ENCODE results near the gene RGS19. TPM values are rescaled to one million over a fixed set of nuclear protein-coding genes. Genes with fewer than 3 reads are reported as not detected.

The RGS19 gene
- total RNA-seq, 1 experiment from 2014 or later, result 18.2 TPM

GRCh38 chr20:64064145-64064698 is 15.1 kb downstream of the RGS19 start:
- DNase-seq (ENCODE audit: low read depth), result peak; percentile 75

DNA sequence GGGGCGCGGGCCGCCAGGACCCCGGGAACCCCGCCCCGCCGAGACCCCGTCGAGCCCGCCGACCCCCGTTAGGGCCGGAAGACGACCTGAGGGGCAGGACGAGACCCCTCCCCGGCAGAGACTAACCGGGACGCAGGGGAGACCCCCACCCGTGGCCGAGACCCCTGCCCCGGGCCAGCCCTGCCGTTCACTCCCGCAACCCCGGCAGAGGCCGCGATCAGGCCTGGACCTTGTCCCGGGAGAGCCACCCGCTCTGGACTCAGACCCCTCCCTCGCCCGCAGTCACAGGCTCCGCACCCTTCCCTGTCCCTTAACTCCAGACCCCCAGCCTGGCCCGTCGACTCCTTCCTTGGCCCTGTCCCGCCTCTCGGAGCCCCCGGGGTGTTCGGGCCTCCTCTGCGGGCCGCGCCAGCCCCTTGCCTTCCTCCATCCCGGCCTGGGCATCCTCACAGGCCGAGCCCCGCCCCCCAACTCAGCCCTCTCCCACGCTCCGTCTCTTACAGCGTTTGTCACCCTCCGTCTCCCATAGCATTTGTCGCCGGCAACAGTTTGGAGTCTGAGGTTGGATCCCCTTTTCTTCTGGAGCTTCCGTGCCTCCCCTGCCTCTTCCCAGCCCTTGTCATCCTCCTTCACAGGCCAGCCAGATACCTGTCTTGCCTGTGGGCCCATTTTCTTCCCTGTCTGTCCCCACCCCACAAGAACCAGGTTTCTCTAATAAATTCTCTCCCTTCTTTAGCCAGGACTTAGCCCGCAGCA is 15.8 kb downstream of the RGS19 start:
- peak; percentile 34 for DNase-seq (ENCODE audit: low read depth)

DNA sequence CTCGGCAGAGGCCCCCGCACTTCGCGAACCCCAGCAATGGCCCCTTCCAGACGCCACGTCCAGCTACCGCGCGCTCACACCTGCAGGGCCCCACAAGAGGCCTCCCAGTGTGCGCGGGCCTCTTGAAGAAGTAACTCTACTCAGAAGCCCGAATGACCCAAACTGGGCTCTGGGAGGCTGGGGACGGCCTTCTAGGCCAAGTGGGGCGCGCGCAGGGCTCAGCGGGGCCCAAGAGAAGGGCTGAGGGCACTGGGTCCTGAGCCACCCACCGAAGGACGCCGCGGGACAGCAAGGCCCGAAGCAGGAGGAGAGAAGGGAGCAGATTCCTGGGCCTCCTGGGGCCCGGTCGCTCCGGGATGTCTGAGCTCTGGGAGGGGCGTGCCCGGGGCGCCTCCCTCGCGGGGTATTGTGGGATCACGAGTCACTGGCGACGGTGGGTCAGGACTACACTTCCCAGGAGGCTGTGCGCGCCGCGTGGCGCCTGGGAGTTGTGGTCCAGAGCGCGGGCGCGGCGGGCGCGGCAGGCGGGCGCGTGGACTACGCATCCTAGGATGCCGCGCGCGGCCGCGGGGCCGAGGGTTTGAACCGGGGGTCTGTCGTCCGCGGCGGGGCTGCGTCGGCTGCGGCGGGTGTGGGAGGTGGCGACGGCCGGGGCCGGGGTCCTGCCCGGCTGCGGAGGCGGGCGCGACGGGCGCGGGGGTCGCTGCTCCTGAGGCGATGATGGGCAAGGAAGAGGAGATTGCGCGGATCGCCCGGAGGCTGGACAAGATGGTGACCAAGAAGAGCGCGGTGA is 16.5 kb downstream of the RGS19 start, which contains the start of gene TCEA2:
Gene TCEA2 (plus strand): TSS at position 603 of the 793 bp plus-strand sequence. CDS start 115 bp downstream, at position 718.
- DNase-seq (ENCODE audit: low read depth), result peak; percentile 97

- no peak for DNase-seq (ENCODE audit: low read depth)
Observed at GRCh38 chr20:64062276-64062595, 17.1 kb downstream of the RGS19 start.

DNA sequence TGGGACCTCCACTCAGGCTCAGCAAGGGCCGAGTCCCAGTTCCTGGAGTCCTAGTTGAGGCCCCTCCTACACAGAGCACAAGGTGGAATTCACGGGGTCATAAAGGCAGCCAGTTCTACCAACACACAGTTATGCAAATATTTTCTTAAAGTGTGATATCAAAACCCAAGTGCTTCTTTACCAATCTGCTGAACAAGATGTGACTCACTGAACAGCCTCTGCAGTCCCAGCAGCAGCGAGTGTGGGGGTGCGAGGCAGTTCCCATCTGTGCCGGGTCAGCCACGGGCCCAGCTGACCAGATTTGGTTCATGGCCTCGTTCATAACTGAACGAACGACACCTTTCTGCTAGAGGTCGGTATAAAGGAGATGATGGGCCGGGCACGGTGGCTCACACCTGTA is 20.8 kb downstream of the RGS19 start:
- peak; percentile 52 for DNase-seq (ENCODE audit: low read depth)

GRCh38 chr20:64057628-64058498 is 21.5 kb downstream of the RGS19 start:
- DNase-seq (ENCODE audit: low read depth), result peak; percentile 78

DNA sequence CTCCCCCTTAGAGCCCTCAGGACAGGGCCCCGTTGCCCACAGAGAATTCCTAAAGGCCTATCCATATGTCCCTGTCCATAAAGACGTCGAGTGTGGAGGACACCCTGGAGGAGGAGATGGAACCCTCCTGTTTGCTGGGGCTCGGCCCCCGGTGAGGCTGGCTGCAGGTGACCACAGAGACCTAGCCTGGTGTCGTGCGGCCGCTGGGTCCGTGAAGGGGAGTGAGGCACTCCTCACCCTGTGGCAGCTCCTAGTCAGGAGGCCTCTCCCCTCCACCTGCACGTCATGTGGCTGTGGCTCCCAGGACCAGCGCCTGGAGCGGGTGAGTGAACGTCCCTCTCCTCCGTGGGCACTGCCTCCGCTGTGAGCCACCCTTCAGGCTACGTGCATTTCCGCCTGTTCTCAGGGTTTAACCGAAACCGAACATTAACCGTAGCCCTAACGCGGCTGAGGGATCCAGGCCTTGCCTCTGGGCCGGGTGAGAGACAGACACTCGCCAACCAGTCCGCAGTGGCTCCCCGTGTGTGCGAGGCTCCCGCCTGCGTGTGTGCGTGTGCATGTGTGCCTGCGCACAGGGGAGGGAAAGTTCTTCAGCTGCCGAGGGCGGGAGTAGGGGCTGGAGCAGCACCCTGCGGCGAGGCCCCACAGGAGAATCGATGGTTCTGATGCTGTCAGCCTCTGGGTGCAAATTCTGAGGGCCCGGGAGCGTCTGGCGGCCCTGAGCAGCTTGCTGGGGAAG is 22.3 kb downstream of the RGS19 start:
- DNase-seq (ENCODE audit: low read depth), result no peak

DNA sequence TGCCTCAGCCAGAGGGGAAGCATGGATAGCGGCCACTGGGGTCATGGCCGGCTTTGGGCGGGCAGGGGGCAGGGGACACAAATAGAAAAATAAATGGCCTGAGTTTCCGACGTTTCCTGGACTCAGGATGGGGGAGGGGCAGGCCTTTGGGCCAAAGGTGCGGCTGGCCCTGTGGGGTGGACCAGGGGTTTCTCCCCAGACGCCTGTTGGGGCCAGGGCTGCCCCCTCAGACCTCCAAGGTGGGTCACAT is 22.8 kb downstream of the RGS19 start:
- DNase-seq (ENCODE audit: low read depth), result no peak

GRCh38 chr20:64055893-64056638 is 23.3 kb downstream of the RGS19 start:
- peak; percentile 68 for DNase-seq (ENCODE audit: low read depth)

DNA sequence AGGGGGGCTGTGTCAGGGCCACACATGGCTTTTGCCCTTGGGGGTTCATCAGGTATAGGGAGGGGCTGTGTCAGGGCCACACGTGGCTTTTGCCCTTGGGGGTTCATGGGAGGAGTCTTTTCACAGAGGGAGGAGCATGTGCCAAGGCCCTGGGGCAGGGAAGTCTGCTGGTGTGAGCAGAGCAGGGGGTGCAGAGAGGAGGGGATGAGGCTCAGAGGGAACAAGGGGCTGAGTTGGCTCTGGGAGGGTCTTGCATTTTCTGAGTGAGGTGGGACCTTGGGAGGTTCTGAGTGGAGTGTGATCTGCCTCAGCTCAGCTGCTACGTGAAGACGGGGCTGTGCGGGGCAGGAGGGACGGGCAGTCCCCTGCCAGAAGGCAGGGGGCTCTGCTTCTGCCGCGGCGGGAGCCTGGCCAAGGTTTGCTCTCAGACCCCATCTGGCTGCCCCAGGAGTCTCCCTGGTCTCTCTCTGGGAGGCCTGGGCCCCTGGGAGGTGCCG is 23.9 kb downstream of the RGS19 start:
- no peak for DNase-seq (ENCODE audit: low read depth)

GRCh38 chr20:64053841-64054661 is 25.3 kb downstream of the RGS19 start:
- peak; percentile 54 for DNase-seq (ENCODE audit: low read depth)

- DNase-seq (ENCODE audit: low read depth), result no peak
Observed at GRCh38 chr20:64052987-64053840, 26.1 kb downstream of the RGS19 start.

GRCh38 chr20:64052326-64052722 is 27.0 kb downstream of the RGS19 start:
- DNase-seq (ENCODE audit: low read depth), result no peak

- no peak for DNase-seq (ENCODE audit: low read depth)
Observed at GRCh38 chr20:64051561-64052325, 27.6 kb downstream of the RGS19 start.

- DNase-seq (ENCODE audit: low read depth), result no peak
Observed at GRCh38 chr20:64051033-64051452, 28.3 kb downstream of the RGS19 start.

DNA sequence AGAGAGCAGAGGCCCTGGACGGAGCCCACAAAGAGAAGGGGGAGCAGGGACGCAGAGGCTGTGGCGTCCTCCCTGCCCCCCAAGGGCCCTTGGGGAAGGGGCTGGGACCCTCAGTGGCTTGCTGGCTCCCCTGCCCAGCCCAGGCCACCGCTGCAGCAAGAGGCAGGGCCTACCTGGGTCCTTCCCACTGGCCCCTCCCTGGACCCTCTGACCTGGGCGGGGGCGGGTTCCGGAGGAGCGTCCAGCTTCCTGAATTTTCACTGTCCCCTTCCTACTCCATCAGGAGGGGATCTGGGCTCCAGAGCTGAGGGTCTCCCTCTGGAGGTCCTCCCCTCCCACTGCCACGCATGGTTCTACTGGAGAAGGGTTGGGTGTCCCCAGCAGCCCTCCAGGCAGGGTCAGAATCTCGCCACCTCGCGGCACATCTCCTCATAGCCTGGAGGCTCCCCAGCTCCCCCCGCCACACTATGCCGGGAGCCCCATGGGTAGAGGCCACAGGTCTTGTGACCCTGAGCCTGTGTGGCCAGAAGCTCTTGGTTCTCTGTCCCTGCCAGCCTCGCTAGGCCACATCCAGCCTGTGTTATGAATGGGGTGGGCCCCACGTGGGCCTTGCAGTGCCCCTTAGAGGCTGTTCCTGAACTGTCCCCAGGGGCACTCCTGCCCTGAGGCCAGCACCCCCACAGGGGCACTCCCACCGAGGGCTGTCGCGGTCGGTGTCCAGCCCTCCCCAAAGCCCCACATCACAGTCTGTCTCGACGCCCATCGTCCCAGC is 28.9 kb downstream of the RGS19 start:
- DNase-seq (ENCODE audit: low read depth), result no peak

- DNase-seq (ENCODE audit: low read depth), result no peak
Observed at GRCh38 chr20:64049878-64050260, 29.4 kb downstream of the RGS19 start.

Measured in Daoy (cell line).